GM13976 (cell line): ENCODE results near the gene NUP214.

Source experiments
- DNase-seq: peaks from one replicate; pipeline ENCODE4 v3.0.0; 2012; ENCODE audit warnings: low spot score
- in situ Hi-C: fragments of 300-500 bp; cut with MboI; formaldehyde crosslinking; loops from one replicate; pipeline ENCODE4 v1.12.0; 2022; ENCODE audit warnings: low sequenced_read_pairs, mixed read lengths, inconsistent platforms; ENCODE audit not compliant: unreplicated experiment
- TF ChIP-seq, protein P1 (sequence below): IDR thresholded peaks from 2 replicates; pipeline ENCODE4 v1.5.1; 2012; ENCODE audit warnings: borderline replicate concordance, mild to moderate bottlenecking; ENCODE audit not compliant: insufficient read depth; ENCODE audit errors: extremely low read depth, missing control alignments, control extremely low read depth

The NUP214 gene

DNA sequence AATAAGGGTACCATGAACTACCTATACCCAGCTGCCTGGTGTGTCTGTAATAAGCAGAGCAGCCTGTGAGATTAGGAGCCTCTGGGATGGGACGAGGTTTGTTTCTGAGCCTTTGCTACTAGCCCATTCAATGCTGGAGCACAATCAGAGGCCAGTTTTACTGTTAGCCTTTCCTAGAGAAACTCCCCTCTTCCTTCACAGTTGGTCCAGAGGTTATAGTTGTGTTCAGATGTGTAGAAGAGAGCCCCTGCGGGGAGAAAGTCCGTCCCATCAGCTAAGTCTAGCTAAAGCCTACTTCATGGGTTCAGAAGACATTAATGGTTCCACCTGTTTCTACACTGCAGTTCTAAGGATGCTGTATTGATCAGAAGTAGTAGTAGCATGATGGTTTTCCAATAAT is 16.8 kb downstream of the NUP214 start:
- DNase-seq, result no peak
- TF ChIP-seq, protein P1, sequence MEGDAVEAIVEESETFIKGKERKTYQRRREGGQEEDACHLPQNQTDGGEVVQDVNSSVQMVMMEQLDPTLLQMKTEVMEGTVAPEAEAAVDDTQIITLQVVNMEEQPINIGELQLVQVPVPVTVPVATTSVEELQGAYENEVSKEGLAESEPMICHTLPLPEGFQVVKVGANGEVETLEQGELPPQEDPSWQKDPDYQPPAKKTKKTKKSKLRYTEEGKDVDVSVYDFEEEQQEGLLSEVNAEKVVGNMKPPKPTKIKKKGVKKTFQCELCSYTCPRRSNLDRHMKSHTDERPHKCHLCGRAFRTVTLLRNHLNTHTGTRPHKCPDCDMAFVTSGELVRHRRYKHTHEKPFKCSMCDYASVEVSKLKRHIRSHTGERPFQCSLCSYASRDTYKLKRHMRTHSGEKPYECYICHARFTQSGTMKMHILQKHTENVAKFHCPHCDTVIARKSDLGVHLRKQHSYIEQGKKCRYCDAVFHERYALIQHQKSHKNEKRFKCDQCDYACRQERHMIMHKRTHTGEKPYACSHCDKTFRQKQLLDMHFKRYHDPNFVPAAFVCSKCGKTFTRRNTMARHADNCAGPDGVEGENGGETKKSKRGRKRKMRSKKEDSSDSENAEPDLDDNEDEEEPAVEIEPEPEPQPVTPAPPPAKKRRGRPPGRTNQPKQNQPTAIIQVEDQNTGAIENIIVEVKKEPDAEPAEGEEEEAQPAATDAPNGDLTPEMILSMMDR, result no peak
- in situ Hi-C loops, result no loop called here

DNA sequence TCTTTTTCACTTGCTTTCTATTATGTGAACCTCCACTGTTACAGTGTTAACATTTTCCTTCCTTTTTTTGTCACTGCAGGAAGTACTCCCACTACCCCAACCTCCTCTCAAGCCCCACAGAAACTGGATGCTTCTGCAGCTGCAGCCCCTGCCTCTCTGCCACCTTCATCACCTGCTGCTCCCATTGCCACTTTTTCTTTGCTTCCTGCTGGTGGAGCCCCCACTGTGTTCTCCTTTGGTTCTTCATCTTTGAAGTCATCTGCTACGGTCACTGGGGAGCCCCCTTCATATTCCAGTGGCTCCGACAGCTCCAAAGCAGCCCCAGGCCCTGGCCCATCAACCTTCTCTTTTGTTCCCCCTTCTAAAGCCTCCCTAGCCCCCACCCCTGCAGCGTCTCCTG is 18.8 kb downstream of the NUP214 start:
- TF ChIP-seq, protein P1, result no peak
- no peak for DNase-seq
- in situ Hi-C loops, result no loop called here

DNA sequence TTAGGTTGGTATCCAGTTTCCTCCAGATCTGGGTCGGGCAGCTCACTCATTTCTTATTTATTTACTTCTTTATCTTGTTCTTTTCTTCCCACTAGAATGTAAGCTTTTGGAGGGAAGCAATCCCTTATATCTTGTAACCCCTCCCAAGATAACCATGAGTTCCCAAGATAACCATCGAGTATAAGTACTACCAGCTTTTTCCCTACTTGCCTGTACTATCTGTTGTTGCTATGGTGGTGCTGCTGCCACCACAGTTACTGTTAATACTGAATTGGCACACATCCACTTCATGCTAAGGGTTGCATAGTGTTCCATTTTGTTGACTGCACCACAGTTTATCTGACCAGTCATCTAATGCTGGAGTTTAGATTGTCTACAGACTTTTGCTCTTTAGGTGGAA is 19.9 kb downstream of the NUP214 start:
- in situ Hi-C loops, result no loop called here
- TF ChIP-seq, protein P1, result no peak
- DNase-seq, result no peak

DNA sequence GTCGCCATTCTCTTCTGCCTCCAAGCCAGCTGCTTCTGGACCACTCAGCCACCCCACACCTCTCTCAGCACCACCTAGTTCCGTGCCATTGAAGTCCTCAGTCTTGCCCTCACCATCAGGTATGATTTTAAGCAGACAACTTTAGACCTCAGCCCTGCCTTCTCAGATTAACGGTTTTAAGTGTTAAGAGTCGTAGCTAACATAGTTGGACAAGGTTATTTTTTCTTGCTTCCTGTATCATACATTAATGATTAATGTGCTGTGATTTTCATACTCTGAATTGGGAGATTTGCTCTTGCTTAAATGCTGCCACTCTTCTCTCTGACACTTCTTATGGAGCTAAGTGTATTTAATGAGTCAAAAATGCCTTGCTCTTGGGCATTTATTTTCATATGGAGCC is 20.8 kb downstream of the NUP214 start:
- TF ChIP-seq, protein P1, result no peak
- in situ Hi-C loops, result no loop called here
- DNase-seq, result no peak

DNA sequence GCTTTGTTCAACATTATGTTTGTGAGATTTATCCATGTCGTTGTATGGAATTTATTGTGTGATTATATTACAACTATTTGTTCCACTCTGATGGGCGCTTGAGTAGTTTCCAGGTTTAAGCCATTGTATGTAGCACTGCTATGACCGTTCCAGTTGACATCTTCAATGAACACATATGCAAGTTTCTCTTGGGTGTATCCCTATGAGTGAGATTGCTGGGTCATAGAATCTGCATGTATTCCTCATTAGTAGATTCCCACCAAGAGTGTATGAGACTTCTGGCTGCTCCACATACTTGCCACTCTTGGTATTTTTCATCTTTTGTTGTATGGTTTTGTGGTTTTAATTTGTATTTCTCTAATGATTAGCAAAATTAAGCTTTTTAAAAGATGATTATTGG is 22.9 kb downstream of the NUP214 start:
- DNase-seq, result no peak
- TF ChIP-seq, protein P1, result no peak
- in situ Hi-C loops, result no loop called here

DNA sequence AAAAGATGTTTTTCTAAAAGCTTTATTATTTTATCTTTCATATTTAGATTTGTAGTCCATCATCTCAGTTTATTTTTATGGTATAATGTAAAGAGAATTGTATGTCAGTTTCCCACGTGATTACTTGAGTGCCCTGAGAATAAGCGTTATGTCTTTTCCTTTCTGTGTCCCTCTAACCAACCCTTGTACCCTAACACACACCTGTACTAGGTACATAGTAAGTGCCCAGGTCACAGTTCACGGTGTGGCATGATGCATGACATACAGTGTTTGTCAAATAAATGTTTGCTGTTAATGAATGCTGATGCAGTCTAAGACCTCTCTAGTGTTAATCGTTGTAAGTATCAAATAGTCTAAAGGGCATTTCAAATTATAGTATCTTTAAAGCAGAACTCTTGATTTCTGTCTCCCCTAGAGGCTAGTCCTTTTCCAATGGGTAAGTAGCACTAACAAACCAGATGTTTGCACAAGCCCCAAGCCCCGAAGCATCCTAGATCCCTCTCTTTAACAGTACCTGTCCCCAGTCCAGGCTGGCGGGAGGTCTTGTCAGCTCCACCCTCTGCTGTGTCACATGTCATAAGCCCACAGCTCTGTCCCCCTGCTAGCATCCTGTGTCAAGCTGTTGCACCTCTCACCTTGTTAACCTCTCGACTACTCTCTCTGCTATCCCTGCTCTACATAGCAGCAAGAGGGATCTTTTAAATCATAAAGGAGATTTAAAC is 23.7 kb downstream of the NUP214 start:
- TF ChIP-seq, protein P1, result no peak
- in situ Hi-C loops, result no loop called here
- no peak for DNase-seq
